Gastrocnemius medialis (tissue), 4 donors: ENCODE measurements around the gene OSBP2. TPM values are rescaled to one million over a fixed set of nuclear protein-coding genes. Genes with fewer than 3 reads are reported as not detected.

Experiments used
- ATAC-seq, 2 donors: fragments of 150-250 bp; one replicate each; pipeline ENCODE4 v1.9.1; 2016
- DNase-seq, 2 donors: peaks; one replicate each; pipeline ENCODE4 v3.0.0-alpha.2; 2019
- H3K27ac ChIP-seq, 4 donors: fragments of 200-600 bp; sonication (generic); 1 replicate in 1 of 4; 2 replicates in 3 of 4; pipeline ENCODE4 v1.5.1; 2016 to 2018; ENCODE audit warnings: mild to moderate bottlenecking in 2 of 4, moderate library complexity in 1 of 4
- H3K27me3 ChIP-seq, 3 donors: fragments of 200-600 bp; sonication (generic) in 2 of 3; 1 replicate in 1 of 3; 2 replicates in 2 of 3; pipeline versions ENCODE4 v1.5.1 to v1.6.0; 2016 to 2019; ENCODE audit warnings: mild to moderate bottlenecking in 1 of 3, moderate library complexity in 1 of 3
- H3K36me3 ChIP-seq, 2 donors: fragments of 200-600 bp; sonication (generic) in 1 of 2; one replicate each; pipeline ENCODE4 v1.5.1; 2017 to 2018
- H3K4me1 ChIP-seq, 2 donors: fragments of 200-600 bp; sonication (generic) in 1 of 2; one replicate each; pipeline ENCODE4 v1.5.1; 2016 to 2017; ENCODE audit warnings: mild to moderate bottlenecking in 2 of 2
- H3K4me3 ChIP-seq, 4 donors: fragments of 200-600 bp; sonication (generic) in 3 of 4; 1 replicate in 1 of 4; 2 replicates in 3 of 4; pipeline ENCODE4 v1.5.1; 2016 to 2019; ENCODE audit warnings: mild to moderate bottlenecking in 2 of 4
- H3K9me3 ChIP-seq, 3 donors: fragments of 200-600 bp; sonication (generic) in 2 of 3; 1 replicate in 1 of 3; 2 replicates in 2 of 3; pipeline ENCODE4 v1.5.1; 2016 to 2019
- POLR2A ChIP-seq, 2 donors: fragments of 450-650 bp; IDR thresholded peaks; one replicate each; pipeline ENCODE4 v1.6.1; 2017; ENCODE audit warnings: antibody characterized with exemption in 2 of 2, mild to moderate bottlenecking in 2 of 2, moderate library complexity in 2 of 2
- in situ Hi-C, 4 donors: fragments of 200-750 bp; cut with MboI; loops; one replicate each; pipeline versions ENCODE4 v1.15.0 to v1.8.0; 2017; ENCODE audit warnings: low sequenced_read_pairs in 4 of 4
- intact Hi-C: fragments of 100-400 bp; cut with DNase I; formaldehyde crosslinking; loops from one replicate; pipeline ENCODE4 v1.15.1; 2023; ENCODE audit warnings: low total_unique reads
- total RNA-seq, 4 donors: library from RNA; depleted of rRNA; stranded (reverse); fragments of >200 nt; gene quantifications; one replicate each; pipeline versions ENCODE4 v1.1.0 to v1.2.3, GENCODE V29; 2016
- TF ChIP-seq, protein P1 (sequence below), 5 experiments: fragments of 450-650 bp in 3 of 5; fragments of 200-600 bp in 2 of 5; sonication (generic) in 2 of 5; IDR thresholded peaks in 4 of 5; conservative IDR thresholded peaks in 1 of 5; 1 replicate in 4 of 5; 2 replicates in 1 of 5; pipeline ENCODE4 v1.5.1; 2016 to 2019; ENCODE audit warnings: antibody characterized with exemption in 5 of 5, mild to moderate bottlenecking in 3 of 5, moderate library complexity in 3 of 5

OSBP2 gene
- total RNA-seq, 4 donors from 2014 or later = 2.8 to 4.3 (median 3.0) TPM

DNA sequence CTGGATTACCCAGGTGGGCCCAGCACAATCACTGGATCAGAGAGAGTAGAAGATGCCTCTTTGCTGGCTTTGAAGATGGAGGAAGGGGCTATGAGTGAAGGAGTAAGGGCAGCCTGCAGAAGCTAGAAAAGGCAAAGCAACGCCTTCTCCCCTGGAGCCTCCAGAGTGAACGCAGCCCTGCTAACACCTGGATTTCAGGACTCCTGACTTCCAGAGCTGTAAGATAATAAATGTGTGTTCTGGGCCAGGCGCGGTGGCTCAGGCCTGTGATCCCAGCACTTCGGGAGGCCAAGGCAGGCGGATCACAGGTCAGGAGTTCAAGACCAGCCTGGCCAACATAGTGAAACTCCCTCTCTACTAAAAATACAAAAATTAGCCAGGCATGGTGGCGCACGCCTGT lies 171.5 kb downstream of the OSBP2 start:
- Histone ChIP-seq H3K4me1 (peaks cover 6 to 7% of the 10 kb centered on the region in 2 donors), H3K27me3 (no peaks in the 10 kb centered on the region), H3K36me3 (no peaks in the 10 kb centered on the region), H3K4me3 (no peak overlapping the region), H3K27ac (no peak overlapping the region), H3K9me3 (no peaks in the 10 kb centered on the region)
- no peak for TF ChIP-seq POLR2A (IDR thresholded peaks at IDR 0.05)
- TF ChIP-seq, protein P1, sequence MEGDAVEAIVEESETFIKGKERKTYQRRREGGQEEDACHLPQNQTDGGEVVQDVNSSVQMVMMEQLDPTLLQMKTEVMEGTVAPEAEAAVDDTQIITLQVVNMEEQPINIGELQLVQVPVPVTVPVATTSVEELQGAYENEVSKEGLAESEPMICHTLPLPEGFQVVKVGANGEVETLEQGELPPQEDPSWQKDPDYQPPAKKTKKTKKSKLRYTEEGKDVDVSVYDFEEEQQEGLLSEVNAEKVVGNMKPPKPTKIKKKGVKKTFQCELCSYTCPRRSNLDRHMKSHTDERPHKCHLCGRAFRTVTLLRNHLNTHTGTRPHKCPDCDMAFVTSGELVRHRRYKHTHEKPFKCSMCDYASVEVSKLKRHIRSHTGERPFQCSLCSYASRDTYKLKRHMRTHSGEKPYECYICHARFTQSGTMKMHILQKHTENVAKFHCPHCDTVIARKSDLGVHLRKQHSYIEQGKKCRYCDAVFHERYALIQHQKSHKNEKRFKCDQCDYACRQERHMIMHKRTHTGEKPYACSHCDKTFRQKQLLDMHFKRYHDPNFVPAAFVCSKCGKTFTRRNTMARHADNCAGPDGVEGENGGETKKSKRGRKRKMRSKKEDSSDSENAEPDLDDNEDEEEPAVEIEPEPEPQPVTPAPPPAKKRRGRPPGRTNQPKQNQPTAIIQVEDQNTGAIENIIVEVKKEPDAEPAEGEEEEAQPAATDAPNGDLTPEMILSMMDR (IDR thresholded peaks at IDR 0.05 in 4 of 5, conservative IDR thresholded peaks at IDR 0.05 in 1 of 5) = no peak
- DNase-seq = no peak
- intact Hi-C loops (no loop called here), in situ Hi-C loops (no loop called here)
- no peak for ATAC-seq

DNA sequence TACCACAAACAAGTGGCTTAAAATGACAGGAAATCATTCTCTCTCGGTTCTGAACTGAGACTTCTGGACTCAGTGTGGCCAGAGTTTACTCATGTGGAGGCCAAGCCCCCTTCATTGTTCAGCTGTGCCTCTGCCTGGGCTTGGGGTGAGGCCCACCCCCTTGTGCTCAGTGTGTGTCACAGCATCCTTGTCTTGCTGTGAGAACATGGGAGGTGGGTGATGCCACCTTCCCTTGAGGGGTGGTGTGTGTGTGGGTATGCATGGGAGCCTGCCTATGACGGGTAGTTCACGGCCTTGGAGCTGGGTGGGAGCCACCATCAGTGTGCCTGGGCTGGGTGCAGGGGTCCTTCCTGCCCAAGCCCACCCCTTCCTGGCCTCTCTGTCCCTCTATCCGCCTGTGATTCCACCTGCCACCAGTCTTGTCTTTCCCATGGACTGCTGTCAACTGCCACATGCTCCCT lies 172.2 kb downstream of the OSBP2 start:
- peaks cover 6 to 7% of the 10 kb centered on the region in 2 donors for H3K4me1 ChIP-seq
- no peaks in the 10 kb centered on the region for H3K9me3 ChIP-seq
- in situ Hi-C loops (no loop called here), intact Hi-C loops (no loop called here)
- no peak for TF ChIP-seq POLR2A (IDR thresholded peaks at IDR 0.05)
- TF ChIP-seq, protein P1 (IDR thresholded peaks at IDR 0.05 in 4 of 5, conservative IDR thresholded peaks at IDR 0.05 in 1 of 5) = no peak
- DNase-seq = no peak
- no peaks in the 10 kb centered on the region for H3K36me3 ChIP-seq
- ATAC-seq = no peak
- H3K27ac ChIP-seq = no peak overlapping the region
- no peaks in the 10 kb centered on the region for H3K27me3 ChIP-seq
- H3K4me3 ChIP-seq = no peak overlapping the region

DNA sequence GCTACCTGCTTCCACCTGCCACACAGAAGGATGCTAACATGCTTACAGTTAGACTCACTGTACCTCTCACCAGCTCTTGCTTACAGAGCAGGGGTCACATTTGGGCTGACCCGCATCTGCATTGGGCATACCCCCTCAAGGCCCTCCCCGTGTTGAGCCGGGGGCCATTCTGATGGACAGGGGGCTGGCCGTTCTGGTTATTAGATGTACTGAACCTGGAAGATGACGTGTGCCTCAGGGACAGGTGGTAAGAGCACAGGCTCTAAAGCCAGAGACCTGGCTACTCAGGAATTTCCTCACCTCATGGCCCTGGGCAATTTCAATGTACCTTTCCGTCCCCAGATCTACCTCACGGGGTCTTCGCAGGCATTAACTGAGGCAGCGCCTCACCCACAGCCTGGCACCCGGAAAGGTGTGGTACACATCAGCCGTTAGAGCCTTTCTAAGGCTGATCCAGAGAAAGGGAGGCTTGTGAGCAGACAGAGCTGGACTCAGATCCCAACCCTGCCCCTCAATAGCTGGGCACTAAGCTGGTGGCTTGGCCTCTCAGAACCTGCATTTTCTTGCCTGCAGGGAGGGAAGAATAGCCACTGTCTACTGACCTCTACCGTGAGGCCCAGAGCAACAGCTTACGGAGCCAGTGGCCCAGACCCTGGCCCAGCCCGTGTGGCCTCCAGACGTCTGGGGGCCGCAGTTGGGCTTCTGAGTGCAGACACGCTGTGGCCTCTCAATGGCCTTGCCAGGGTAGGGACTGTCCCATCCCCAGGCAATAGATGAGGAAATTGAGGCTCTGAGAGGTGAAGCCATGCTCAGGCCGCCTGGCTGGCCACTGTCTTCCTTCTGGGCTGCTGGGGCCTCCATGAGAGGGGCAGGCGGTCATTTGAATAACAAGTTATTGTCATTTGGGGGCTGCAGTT lies 173.3 kb downstream of the OSBP2 start:
- no peaks in the 10 kb centered on the region for H3K27me3 ChIP-seq
- intact Hi-C loops = no loop called here

DNA sequence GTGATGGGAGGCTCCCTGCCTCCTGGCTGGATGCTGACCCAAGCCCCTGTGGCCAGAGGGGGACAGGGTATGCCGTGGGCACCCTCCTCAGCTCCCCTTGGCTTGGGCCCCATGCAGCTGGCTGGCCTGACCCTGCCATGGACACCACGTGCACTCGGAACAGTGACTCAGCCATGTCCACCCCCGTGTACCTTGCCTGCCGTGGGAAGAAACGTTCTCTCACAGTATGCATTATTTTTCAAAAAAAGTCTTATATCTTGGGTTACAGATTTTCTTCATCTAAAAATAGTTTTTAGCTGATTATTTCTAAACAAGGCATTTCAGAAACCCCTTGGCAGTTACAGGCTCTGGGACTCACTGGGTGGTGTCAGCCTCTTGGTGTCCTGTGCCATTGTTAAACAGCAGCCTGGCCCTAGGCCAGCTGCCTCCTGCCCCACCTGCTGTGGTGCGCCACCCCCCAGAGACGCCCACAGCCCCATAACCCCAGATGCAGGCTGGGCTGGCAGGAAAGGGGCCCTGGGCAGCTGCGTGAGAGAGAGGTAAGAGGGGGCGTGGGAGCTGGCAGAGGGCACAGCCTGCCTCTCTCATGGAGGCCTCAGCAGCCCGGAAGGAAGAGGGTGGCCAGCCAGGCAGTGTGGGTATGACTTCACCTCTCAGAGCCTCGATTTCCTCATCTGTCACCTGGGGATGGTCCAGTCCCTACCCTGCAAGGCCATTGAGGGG lies 174.2 kb downstream of the OSBP2 start:
- no peaks in the 10 kb centered on the region for H3K9me3 ChIP-seq
- intact Hi-C loops = no loop called here
- TF ChIP-seq POLR2A (IDR thresholded peaks at IDR 0.05) = no peak
- TF ChIP-seq, protein P1 (IDR thresholded peaks at IDR 0.05 in 4 of 5, conservative IDR thresholded peaks at IDR 0.05 in 1 of 5) = no peak
- DNase-seq (peak in 1 of 2 donors; percentile 3), ATAC-seq (peak; percentile 21 to 48)
- H3K27ac ChIP-seq = no peak overlapping the region
- in situ Hi-C loops = no loop called here
- no peaks in the 10 kb centered on the region for H3K36me3 ChIP-seq
- H3K27me3 ChIP-seq = no peaks in the 10 kb centered on the region
- H3K4me1 ChIP-seq = peaks cover 6 to 7% of the 10 kb centered on the region in 2 donors
- no peak overlapping the region for H3K4me3 ChIP-seq

More for the DNA sequence above, 173.3 kb downstream of the OSBP2 start:
- peak in 1 of 2 donors; percentile 4 for DNase-seq
- H3K4me1 ChIP-seq = peaks cover 6 to 7% of the 10 kb centered on the region in 2 donors
- no peaks in the 10 kb centered on the region for H3K36me3 ChIP-seq
- no peak for ATAC-seq
- H3K4me3 ChIP-seq = no peak overlapping the region
- no peak overlapping the region for H3K27ac ChIP-seq
- TF ChIP-seq POLR2A (IDR thresholded peaks at IDR 0.05) = no peak
- in situ Hi-C loops = no loop called here
- H3K9me3 ChIP-seq = no peaks in the 10 kb centered on the region
